OCI-LY3 (cell line): Measurements from ENCODE around the gene HDAC4.

Experiments used
- H2AFZ ChIP-seq: fragments of 200-600, 300-600 bp; shearing (Covaris generic); 2 replicates; pipeline ENCODE4 v1.6.0; 2014; ENCODE audit warnings: antibody characterized with exemption, low read depth, low read length
- H3K27ac ChIP-seq: fragments of 200-600, 300-600 bp; sonication (generic); 2 replicates; pipeline ENCODE4 v1.5.1; 2014; ENCODE audit warnings: mild to moderate bottlenecking, low read length, moderate library complexity, mixed read lengths
- H3K27me3 ChIP-seq: fragments of 200-600, 300-600 bp; sonication (generic); 2 replicates; pipeline ENCODE4 v1.6.1; 2014; ENCODE audit warnings: low read depth, low read length, mixed read lengths
- H3K36me3 ChIP-seq: fragments of 200-600, 300-600 bp; sonication (generic); replicated peaks from 2 replicates; pipeline ENCODE3; 2014; ENCODE audit warnings: low read depth, low read length, mixed read lengths
- H3K4me1 ChIP-seq: fragments of 300-600, 200-600 bp; sonication (generic); 2 replicates; pipeline ENCODE4 v1.6.1; 2014; ENCODE audit warnings: low read length, mixed read lengths
- H3K4me2 ChIP-seq: fragments of 200-600, 300-600 bp; sonication (generic); 2 replicates; pipeline ENCODE4 v1.6.1; 2014; ENCODE audit warnings: low read length, mixed read lengths
- H3K4me3 ChIP-seq: fragments of 300-600, 200-600 bp; sonication (generic); 2 replicates; pipeline ENCODE4 v1.5.1; 2014; ENCODE audit warnings: antibody characterized with exemption, mild to moderate bottlenecking, low read length, moderate library complexity
- H3K79me2 ChIP-seq: fragments of 300-600, 200-600 bp; shearing (Covaris generic); 2 replicates; pipeline ENCODE4 v1.6.1; 2014; ENCODE audit warnings: mild to moderate bottlenecking, low read length, mixed read lengths
- H3K9ac ChIP-seq: fragments of 300-600, 200-600 bp; shearing (Covaris generic); 2 replicates; pipeline ENCODE4 v1.6.0; 2014; ENCODE audit warnings: mild to moderate bottlenecking, low read length, moderate library complexity
- H3K9me3 ChIP-seq: fragments of 200-600, 300-600 bp; shearing (Covaris generic); 2 replicates; pipeline ENCODE4 v1.6.1; 2014; ENCODE audit warnings: low read length, mixed read lengths; ENCODE audit not compliant: insufficient read depth
- H4K20me1 ChIP-seq: fragments of 200-600, 300-600 bp; sonication (generic); 2 replicates; pipeline ENCODE4 v1.6.1; 2016; ENCODE audit warnings: low read length, mixed read lengths; ENCODE audit not compliant: insufficient read depth
- CTCF ChIP-seq: fragments of 200-600, 300-600 bp; sonication (generic); IDR thresholded peaks from 2 replicates; pipeline ENCODE4 v1.5.1; 2014; ENCODE audit warnings: antibody characterized with exemption, low read length, low read depth
- EZH2phosphoT487 ChIP-seq: fragments of 200-600 bp; shearing (Covaris generic); IDR thresholded peaks from 2 replicates; pipeline ENCODE4 v1.6.1; 2018; ENCODE audit warnings: antibody characterized with exemption, mixed run types, low read depth

Gene HDAC4

GRCh38 chr2:238998801-238999200 lies 402.0 kb downstream of the HDAC4 start:
- H4K20me1 ChIP-seq = no peaks in the 10 kb centered on the region
- no peak overlapping the region for H3K27ac ChIP-seq
- no peak overlapping the region for H3K4me3 ChIP-seq
- no peak overlapping the region for H3K4me2 ChIP-seq
- no peaks in the 10 kb centered on the region; the same call in 1 of the 2 replicates for H3K27me3 ChIP-seq
- no peaks in the 10 kb centered on the region for H3K4me1 ChIP-seq
- no peak overlapping the region for H2AFZ ChIP-seq
- H3K9me3 ChIP-seq = no peaks in the 10 kb centered on the region
- no peaks in the 10 kb centered on the region for H3K36me3 ChIP-seq
- TF ChIP-seq CTCF (no peak), EZH2phosphoT487 (no peak)
- H3K79me2 ChIP-seq = no peaks in the 10 kb centered on the region
- no peak overlapping the region for H3K9ac ChIP-seq
